CD14-positive monocyte (primary cell): ENCODE results near the gene RALA. TPM values are rescaled to one million over a fixed set of nuclear protein-coding genes. Genes with fewer than 3 reads are reported as not detected.
A peak's percentile ranks its signal among the peaks of the same experiment; 100 is the strongest.

Source experiments
- DNase-seq, 3 donors: peaks; one replicate each; pipeline ENCODE4 v3.0.0-alpha.2; 2011 to 2022
- H2AFZ ChIP-seq: 2 replicates; pipeline ENCODE4 v1.6.0; 2012; ENCODE audit warnings: mild to moderate bottlenecking, low read depth, low read length, inconsistent platforms; ENCODE audit not compliant: insufficient read depth, poor library complexity, severe bottlenecking
- H3K27ac ChIP-seq, 2 donors: 1 replicate in 1 of 2; 2 replicates in 1 of 2; pipeline ENCODE4 v1.5.1; 2012 to 2013; ENCODE audit warnings: low read length in 2 of 2, control low read depth in 1 of 2, inconsistent platforms in 1 of 2, low read depth in 1 of 2, mild to moderate bottlenecking in 1 of 2
- H3K27me3 ChIP-seq, 2 donors: one replicate each; pipeline versions ENCODE4 v1.6.0 to v1.6.1; 2011 to 2013; ENCODE audit warnings: low read length in 2 of 2; ENCODE audit not compliant: control insufficient read depth in 2 of 2, insufficient read depth in 2 of 2
- H3K36me3 ChIP-seq, 2 donors: replicated peaks in 1 of 2; 1 replicate in 1 of 2; 2 replicates in 1 of 2; pipeline versions ENCODE4 v1.5.1 to v1.6.1; 2012 to 2013; ENCODE audit warnings: low read length in 2 of 2, control low read depth in 1 of 2, inconsistent platforms in 1 of 2, mild to moderate bottlenecking in 1 of 2; ENCODE audit not compliant: insufficient read depth in 2 of 2, control insufficient read depth in 1 of 2
- H3K4me1 ChIP-seq, 2 donors: 1 replicate in 1 of 2; 2 replicates in 1 of 2; pipeline versions ENCODE4 v1.5.1 to v1.6.1; 2012 to 2013; ENCODE audit warnings: low read length in 2 of 2, control low read depth in 1 of 2, inconsistent platforms in 1 of 2, mild to moderate bottlenecking in 1 of 2, moderate library complexity in 1 of 2; ENCODE audit not compliant: insufficient read depth in 2 of 2, control insufficient read depth in 1 of 2
- H3K4me2 ChIP-seq: replicated peaks from 2 replicates; pipeline ENCODE3; 2012; ENCODE audit warnings: low read length, moderate library complexity, mild to moderate bottlenecking; ENCODE audit not compliant: poor library complexity, severe bottlenecking; ENCODE audit errors: extremely low read depth
- H3K4me3 ChIP-seq, 3 experiments: fragments of 200-600 bp in 1 of 3; sonication (generic) in 1 of 3; replicated peaks in 1 of 3; 1 replicate in 2 of 3; 2 replicates in 1 of 3; pipeline ENCODE4 v1.5.1; 2011 to 2013; ENCODE audit warnings: low read length in 3 of 3, mild to moderate bottlenecking in 3 of 3, control low read depth in 2 of 3, low read depth in 2 of 3, inconsistent platforms in 1 of 3, moderate library complexity in 1 of 3
- H3K79me2 ChIP-seq: 2 replicates; pipeline ENCODE4 v1.6.0; 2012; ENCODE audit warnings: mild to moderate bottlenecking, control low read depth, inconsistent platforms, low read length, moderate library complexity; ENCODE audit not compliant: insufficient read depth
- H3K9ac ChIP-seq: 2 replicates; pipeline ENCODE4 v1.6.0; 2017; ENCODE audit warnings: low read length, mild to moderate bottlenecking; ENCODE audit not compliant: insufficient read depth, poor library complexity, severe bottlenecking
- H3K9me3 ChIP-seq, 2 donors: replicated peaks in 1 of 2; 1 replicate in 1 of 2; 2 replicates in 1 of 2; pipeline versions ENCODE4 v1.5.1 to v1.6.1; 2012 to 2013; ENCODE audit warnings: low read length in 2 of 2, control low read depth in 1 of 2; ENCODE audit not compliant: control insufficient read depth in 1 of 2, insufficient read depth in 1 of 2
- H4K20me1 ChIP-seq: 2 replicates; pipeline ENCODE4 v1.6.0; 2012; ENCODE audit warnings: mild to moderate bottlenecking, low read length, control low read depth, moderate library complexity; ENCODE audit not compliant: insufficient read depth
- H3K27ac Mint-ChIP-seq, 7 donors: one replicate each; pipeline ENCODE4 v1.8.0; 2020; ENCODE audit warnings: mild to moderate bottlenecking in 7 of 7, mixed read lengths in 7 of 7, moderate library complexity in 6 of 7, inconsistent platforms in 2 of 7
- H3K27me3 Mint-ChIP-seq, 3 donors: one replicate each; pipeline ENCODE4 v1.8.0; 2021 to 2022; ENCODE audit warnings: low read depth in 3 of 3, mild to moderate bottlenecking in 3 of 3, mixed read lengths in 3 of 3, moderate library complexity in 3 of 3, inconsistent platforms in 1 of 3
- H3K36me3 Mint-ChIP-seq, 2 donors: one replicate each; pipeline ENCODE4 v1.8.0; 2020; ENCODE audit warnings: mixed read lengths in 2 of 2, inconsistent platforms in 1 of 2, mild to moderate bottlenecking in 1 of 2
- H3K4me1 Mint-ChIP-seq: one replicate; pipeline ENCODE4 v1.8.0; 2020; ENCODE audit warnings: mild to moderate bottlenecking, mixed read lengths
- H3K4me3 Mint-ChIP-seq, 2 donors: one replicate each; pipeline ENCODE4 v1.8.0; 2020; ENCODE audit warnings: mild to moderate bottlenecking in 2 of 2, mixed read lengths in 2 of 2, moderate library complexity in 1 of 2
- H3K9me3 Mint-ChIP-seq, 7 donors: one replicate each; pipeline ENCODE4 v1.8.0; 2020 to 2022; ENCODE audit warnings: mixed read lengths in 7 of 7, mild to moderate bottlenecking in 6 of 7, moderate library complexity in 6 of 7, inconsistent platforms in 2 of 7
- WGBS: methylation state at CpG from one replicate; pipeline ENCODE4 v1.1.5; 2013; ENCODE audit warnings: missing lambda C conversion rate; ENCODE audit not compliant: insufficient coverage; 5-methylcytosine and 5-hydroxymethylcytosine counted together
- intact Hi-C, 2 donors: fragments of 100-400 bp; cut with micrococcal nuclease; formaldehyde crosslinking; loops; one replicate each; pipeline versions ENCODE4 v1.15.0 to v1.15.1; 2023
- polyA plus RNA-seq, 3 donors: library from polyadenylated mRNA; depleted of rRNA in 1 of 3; unstranded in 2 of 3; stranded (reverse) in 1 of 3; fragments of 300-500 nt in 2 of 3; fragments of >200 nt in 1 of 3; fragmentation: Illumina TruSeq in 2 of 3; gene quantifications; 1 replicate in 2 of 3; 2 replicates in 1 of 3; pipeline ENCODE4 v1.2.3, GENCODE V29; 2012 to 2021
- TF ChIP-seq, protein P1 (sequence below): fragments of 200-600 bp; IDR thresholded peaks from one replicate; pipeline ENCODE4 v1.8.0; 2022; ENCODE audit warnings: antibody characterized with exemption, mild to moderate bottlenecking

RALA gene
- polyA plus RNA-seq, 3 donors, result 5.9 to 32.0 (median 30.8) TPM

DNA sequence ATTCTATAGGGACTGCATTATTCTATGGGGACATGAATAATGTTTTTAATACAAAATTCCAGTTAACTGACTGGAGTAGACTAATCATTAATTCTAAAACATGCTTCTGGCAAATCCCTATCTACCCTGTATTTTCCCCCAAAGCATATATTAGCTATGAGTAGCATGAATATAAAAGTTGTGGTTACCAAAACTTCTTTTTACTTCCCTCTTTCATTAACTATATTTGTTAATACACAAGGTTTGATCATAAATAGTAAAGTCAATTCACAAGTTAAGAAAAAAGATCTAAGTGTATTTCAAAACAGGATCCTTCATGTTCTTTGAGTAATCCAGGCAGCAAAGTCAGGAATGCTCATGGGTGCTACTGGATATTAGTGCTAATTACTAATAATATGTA lies 2.9 kb upstream of the RALA start:
- H3K36me3 Mint-ChIP-seq, result no peaks in the 10 kb centered on the region
- no peak overlapping the region for H2AFZ ChIP-seq
- no peak overlapping the region for H3K4me3 Mint-ChIP-seq
- no peak overlapping the region for H3K4me3 ChIP-seq
- no peak overlapping the region for H3K27ac Mint-ChIP-seq
- H3K36me3 ChIP-seq, result no peaks in the 10 kb centered on the region
- no peak overlapping the region for H3K9ac ChIP-seq
- peaks cover 33% of the 10 kb centered on the region in 2 donors for H3K4me1 ChIP-seq
- no peak for DNase-seq
- H3K4me1 Mint-ChIP-seq, result peaks cover 33% of the 10 kb centered on the region
- H3K27me3 ChIP-seq, result peaks cover 0 to 6% of the 10 kb centered on the region in 2 donors
- peaks cover 5% of the 10 kb centered on the region for H4K20me1 ChIP-seq
- H3K4me2 ChIP-seq, result no peak overlapping the region
- TF ChIP-seq, protein P1, sequence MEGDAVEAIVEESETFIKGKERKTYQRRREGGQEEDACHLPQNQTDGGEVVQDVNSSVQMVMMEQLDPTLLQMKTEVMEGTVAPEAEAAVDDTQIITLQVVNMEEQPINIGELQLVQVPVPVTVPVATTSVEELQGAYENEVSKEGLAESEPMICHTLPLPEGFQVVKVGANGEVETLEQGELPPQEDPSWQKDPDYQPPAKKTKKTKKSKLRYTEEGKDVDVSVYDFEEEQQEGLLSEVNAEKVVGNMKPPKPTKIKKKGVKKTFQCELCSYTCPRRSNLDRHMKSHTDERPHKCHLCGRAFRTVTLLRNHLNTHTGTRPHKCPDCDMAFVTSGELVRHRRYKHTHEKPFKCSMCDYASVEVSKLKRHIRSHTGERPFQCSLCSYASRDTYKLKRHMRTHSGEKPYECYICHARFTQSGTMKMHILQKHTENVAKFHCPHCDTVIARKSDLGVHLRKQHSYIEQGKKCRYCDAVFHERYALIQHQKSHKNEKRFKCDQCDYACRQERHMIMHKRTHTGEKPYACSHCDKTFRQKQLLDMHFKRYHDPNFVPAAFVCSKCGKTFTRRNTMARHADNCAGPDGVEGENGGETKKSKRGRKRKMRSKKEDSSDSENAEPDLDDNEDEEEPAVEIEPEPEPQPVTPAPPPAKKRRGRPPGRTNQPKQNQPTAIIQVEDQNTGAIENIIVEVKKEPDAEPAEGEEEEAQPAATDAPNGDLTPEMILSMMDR, result no peak
- H3K27me3 Mint-ChIP-seq, result peaks cover 2 to 8% (median 5%) of the 10 kb centered on the region in 3 donors
- H3K27ac ChIP-seq, result no peak overlapping the region
- H3K9me3 Mint-ChIP-seq, result no peaks in the 10 kb centered on the region
- H3K79me2 ChIP-seq, result peaks cover 32% of the 10 kb centered on the region
- intact Hi-C loops, result loop anchor here in 1 of 2 donors (5.0 kb wide), 2 partner anchors 38 to 112 kb away; no protein-coding TSS in a partner anchor
- H3K9me3 ChIP-seq, result no peaks in the 10 kb centered on the region

DNA sequence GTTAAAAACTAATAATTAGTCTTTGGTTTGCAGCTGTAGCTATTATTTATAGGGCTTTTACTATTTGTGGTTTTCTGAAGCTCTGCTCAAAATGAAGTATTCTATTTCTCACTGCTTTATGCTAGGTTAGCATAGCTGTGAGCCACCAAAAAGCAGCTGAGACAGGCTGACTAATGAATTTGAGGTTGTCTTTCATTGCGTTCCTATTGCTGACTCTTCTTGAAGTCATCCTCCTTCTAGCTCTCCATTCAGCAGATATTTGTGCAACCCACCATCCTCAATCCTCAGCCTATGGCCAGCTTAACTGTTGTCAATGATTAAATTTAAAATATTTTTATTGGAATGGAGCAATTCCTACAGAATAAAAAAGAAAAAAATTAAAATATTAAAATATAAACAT lies 2.1 kb upstream of the RALA start:
- no CpG with 5 or more reads among the region's 1 CpG for WGBS
- intact Hi-C loops, result loop anchor here in 1 of 2 donors (5.0 kb wide), 2 partner anchors 39 to 111 kb away; no protein-coding TSS in a partner anchor
- Histone ChIP-seq H3K27me3 (peaks cover 0 to 2% of the 10 kb centered on the region in 2 donors), H4K20me1 (peaks cover 13% of the 10 kb centered on the region), H3K4me2 (no peak overlapping the region), H3K9me3 (no peaks in the 10 kb centered on the region), H3K9ac (no peak overlapping the region), H3K79me2 (peaks cover 39% of the 10 kb centered on the region), H3K36me3 (no peaks in the 10 kb centered on the region), H2AFZ (no peak overlapping the region), H3K4me1 (peaks cover 34% of the 10 kb centered on the region in 2 donors), H3K4me3 (no peak overlapping the region), H3K27ac (no peak overlapping the region)
- TF ChIP-seq, protein P1, result no peak
- Mint-ChIP-seq H3K4me1 (peaks cover 37% of the 10 kb centered on the region), H3K4me3 (no peak overlapping the region), H3K36me3 (peaks cover 0 to 1% of the 10 kb centered on the region in 2 donors), H3K9me3 (no peaks in the 10 kb centered on the region), H3K27me3 (peaks cover 0 to 7% (median 3%) of the 10 kb centered on the region in 3 donors), H3K27ac (peak overlapping the region in 1 of 7 donors; percentile 21)
- DNase-seq, result peak; percentile 5 to 34 (median 6)
